Right ventricle myocardium inferior (tissue), 1 donor: Measurements from ENCODE around the gene RAET1E. TPM values are rescaled to one million over a fixed set of nuclear protein-coding genes. Genes with fewer than 3 reads are reported as not detected.
"Not testable (repeated sequence)": the region's sequence is repeated elsewhere in the genome, so short reads cannot be mapped to it uniquely, and the experiment has no call there.

ENCODE experiments used
- ATAC-seq: fragments of 200-7000 bp; cut with Tn5 transposase; one replicate; pipeline ENCODE4 v1.9.1; 2020; ENCODE audit warnings: mild to moderate bottlenecking, moderate library complexity
- DNase-seq: peaks from one replicate; pipeline ENCODE4 v3.0.0; 2021; ENCODE audit errors: missing footprints
- intact Hi-C: fragments of 100-400 bp; cut with DNase I; formaldehyde crosslinking; loops from one replicate; pipeline ENCODE4 v1.11.0; 2022
- total RNA-seq: library from RNA; stranded (reverse); fragmentation: NEBNext Ultra II Directional; extraction: Animal tissue kit (Norgen Biotek cat#: 25700); gene quantifications from one replicate; pipeline ENCODE4 v1.2.1, GENCODE V29; 2021
- donor health status: DM: no; HTN: yes; CAD: no; lungs with severe emphysema.

The RAET1E gene
- total RNA-seq, 1 donor from 2014 or later = 0.27 TPM

GRCh38 chr6:149857541-149857940 lies 40.4 kb downstream of the RAET1E start:
- intact Hi-C loops = no loop called here
- ATAC-seq (no peak), DNase-seq (no peak)

- ATAC-seq (no peak), DNase-seq (no peak)
- intact Hi-C loops = no loop called here
Observed at GRCh38 chr6:149856256-149856994, 41.5 kb downstream of the RAET1E start.

- intact Hi-C loops = no loop called here
- no peak for DNase-seq
- ATAC-seq = no peak
Observed at GRCh38 chr6:149855741-149856140, 42.2 kb downstream of the RAET1E start.

- intact Hi-C loops = no loop called here
Observed at GRCh38 chr6:149855040-149855654, 42.8 kb downstream of the RAET1E start.

GRCh38 chr6:149854532-149854931 lies 43.4 kb downstream of the RAET1E start:
- ATAC-seq (no peak), DNase-seq (no peak)
- intact Hi-C loops = no loop called here

More at GRCh38 chr6:149855040-149855654, 42.8 kb downstream of the RAET1E start:
- ATAC-seq (no peak), DNase-seq (no peak)

- DNase-seq, ATAC-seq, intact Hi-C loops: not testable (repeated sequence)
Observed at GRCh38 chr6:149854017-149854416, 43.9 kb downstream of the RAET1E start.

GRCh38 chr6:149852881-149853280 lies 45.0 kb downstream of the RAET1E start:
- intact Hi-C loops = no loop called here
- DNase-seq = no peak
- no peak for ATAC-seq

GRCh38 chr6:149852180-149852579 lies 45.7 kb downstream of the RAET1E start:
- intact Hi-C loops = no loop called here
- DNase-seq = no peak
- peak; percentile 52 for ATAC-seq

- DNase-seq (no peak), ATAC-seq (no peak)
- intact Hi-C loops = no loop called here
Observed at GRCh38 chr6:149851461-149852110, 46.3 kb downstream of the RAET1E start.

- ATAC-seq, intact Hi-C loops: not testable (repeated sequence)
Observed at GRCh38 chr6:149848343-149848742, 49.6 kb downstream of the RAET1E start.

More at GRCh38 chr6:149848343-149848742, 49.6 kb downstream of the RAET1E start:
- not testable (repeated sequence) for DNase-seq

Other genes with a start within 250 kb of the RAET1E start
- 11.4 TPM for gene KATNA1, start 249.4 kb downstream of the RAET1E start, total RNA-seq
- 10.3 TPM for gene LATS1, start 180.0 kb downstream of the RAET1E start, total RNA-seq
- 28.1 TPM for gene NUP43, start 151.6 kb downstream of the RAET1E start, total RNA-seq
- 173 TPM for gene PCMT1, start 148.4 kb downstream of the RAET1E start, total RNA-seq
- gene LRP11, start 33.8 kb downstream of the RAET1E start, total RNA-seq = 21.5 TPM
- 0.22 TPM for gene RAET1G, start 25.0 kb upstream of the RAET1E start, total RNA-seq
- 1.3 TPM for gene ULBP2, start 43.9 kb upstream of the RAET1E start, total RNA-seq
- 0.30 TPM for gene ULBP1, start 65.8 kb upstream of the RAET1E start, total RNA-seq
- not detected for gene RAET1L, start 127.4 kb upstream of the RAET1E start, total RNA-seq
- 1.4 TPM for gene ULBP3, start 171.0 kb upstream of the RAET1E start, total RNA-seq
- gene PPP1R14C, start 244.9 kb upstream of the RAET1E start, total RNA-seq = 129 TPM